Testis (tissue), 2 donors: ENCODE data around the gene FOXA1.
"Not testable (repeated sequence)": the region's sequence is repeated elsewhere in the genome, so short reads cannot be mapped to it uniquely, and the experiment has no call there.

Experiments used
- CTCF ChIP-seq, 3 experiments: fragments of 450-650 bp in 2 of 3; fragments of 200-600 bp in 1 of 3; sonication (generic) in 1 of 3; IDR thresholded peaks; one replicate each; pipeline ENCODE4 v1.5.1; 2016 to 2019; ENCODE audit warnings: antibody characterized with exemption in 3 of 3, mild to moderate bottlenecking in 2 of 3, moderate library complexity in 1 of 3
- POLR2A ChIP-seq: fragments of 450-650 bp; IDR thresholded peaks from one replicate; pipeline ENCODE4 v1.6.1; 2017; ENCODE audit warnings: antibody characterized with exemption, mild to moderate bottlenecking, moderate library complexity

- TF ChIP-seq CTCF (IDR thresholded peaks at IDR 0.05); POLR2A: not testable (repeated sequence)
Observed at GRCh38 chr14:37555596-37555995, 39.5 kb downstream of the FOXA1 start.
